GM21723 (cell line): Measurements from ENCODE around the gene ALDH5A1.
"Not testable (repeated sequence)": the region's sequence is repeated elsewhere in the genome, so short reads cannot be mapped to it uniquely, and the experiment has no call there.

Source experiments
- ATAC-seq: cut with Tn5 transposase; IDR thresholded peaks from one replicate; pipeline ENCODE4 v1.9.1; 2021; ENCODE audit warnings: mild to moderate bottlenecking, moderate library complexity; ENCODE audit not compliant: unreplicated experiment

Gene ALDH5A1

DNA sequence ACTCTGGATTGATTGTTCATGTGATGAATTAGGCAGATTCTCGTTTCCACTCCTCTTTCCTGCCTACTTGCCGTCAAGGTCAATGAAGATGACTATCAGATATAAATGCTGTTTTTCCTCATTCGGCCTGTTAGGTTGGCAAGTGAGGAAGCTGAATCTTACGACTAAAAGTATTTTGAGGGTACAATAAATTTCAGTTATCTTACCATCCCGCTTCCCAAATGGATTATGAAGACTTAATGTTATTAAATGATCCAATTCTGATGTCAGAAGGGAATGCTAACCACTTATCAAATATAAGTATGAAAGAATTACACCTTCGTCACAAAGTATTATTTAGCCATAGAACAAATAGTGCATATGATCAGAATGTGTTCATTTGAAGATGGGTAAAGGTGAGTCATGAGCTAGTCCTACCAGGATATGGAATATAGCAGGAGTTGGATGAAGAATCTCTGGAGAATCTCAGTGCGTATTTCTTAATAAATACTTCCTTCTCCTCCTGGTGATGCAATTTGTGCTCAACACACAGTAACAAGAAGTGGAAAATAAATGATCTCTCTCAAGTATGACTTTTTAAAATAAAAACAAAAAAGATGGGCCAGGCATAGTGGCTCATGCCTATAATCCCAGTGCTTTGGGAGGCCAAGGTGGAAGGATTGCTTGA lies 10.0 kb upstream of the ALDH5A1 start:
- ATAC-seq, result no peak

DNA sequence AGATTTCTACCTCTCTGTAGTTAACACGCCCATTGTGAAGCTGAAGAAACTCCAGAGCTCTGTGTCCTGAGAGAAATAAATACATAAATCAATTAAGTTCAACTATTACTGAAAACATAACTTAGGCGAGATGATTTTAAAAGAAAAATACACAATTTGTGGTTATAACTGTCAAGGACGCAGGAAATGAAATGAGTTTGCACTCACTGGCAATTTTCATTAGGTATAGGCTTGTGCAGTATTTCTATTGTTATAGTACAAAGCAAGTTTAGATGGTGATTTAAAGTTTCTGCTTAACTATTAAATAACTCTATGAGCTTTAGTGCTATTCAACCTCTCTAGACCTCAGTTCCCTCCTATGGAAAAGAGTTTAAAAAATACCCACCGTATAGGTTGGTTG lies 8.7 kb upstream of the ALDH5A1 start:
- no peak for ATAC-seq

DNA sequence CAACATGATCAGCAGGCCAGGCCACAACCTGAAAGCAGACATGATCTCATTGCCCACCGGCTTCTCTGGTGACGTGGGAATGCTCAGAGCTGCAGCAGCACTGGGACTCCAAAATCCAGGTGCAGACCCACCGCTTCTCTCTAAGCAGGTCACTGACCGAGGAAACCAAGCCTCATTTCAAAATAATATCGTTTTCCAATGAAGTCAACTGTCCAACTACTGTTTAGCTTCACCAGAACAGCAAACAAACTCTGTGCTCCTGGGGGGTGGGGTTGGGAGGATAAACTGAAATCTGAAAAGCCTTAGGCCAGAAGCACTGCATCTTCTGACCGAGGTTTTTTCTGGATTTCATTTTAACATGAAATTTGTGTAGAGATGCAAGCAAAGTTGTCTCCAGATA lies 5.3 kb upstream of the ALDH5A1 start, which contains the start of gene GPLD1:
Gene GPLD1, minus strand, starts transcription at position 109 of the 400 bp plus-strand sequence. Its CDS starts 67 bp downstream, at position 42.
- ATAC-seq, result no peak

DNA sequence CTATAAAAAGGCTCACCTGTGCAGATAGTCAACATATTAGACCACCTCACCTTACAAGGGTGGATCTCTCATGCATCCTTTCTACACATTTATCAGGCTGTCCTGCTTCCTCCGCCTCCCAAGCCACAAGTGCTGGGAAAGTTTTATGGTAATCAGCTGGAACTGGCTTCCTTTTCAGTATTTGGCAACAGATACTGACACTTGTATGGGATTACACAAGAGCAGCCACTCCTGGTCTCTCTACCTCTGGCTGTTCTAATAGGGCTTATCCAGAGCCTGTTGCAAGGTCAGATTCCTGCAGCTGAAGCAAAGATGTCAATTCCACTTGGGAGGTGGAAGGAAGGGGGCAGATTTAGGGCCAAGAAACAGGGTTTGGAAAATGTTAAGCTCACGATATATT lies 4.9 kb upstream of the ALDH5A1 start:
- ATAC-seq, result no peak

DNA sequence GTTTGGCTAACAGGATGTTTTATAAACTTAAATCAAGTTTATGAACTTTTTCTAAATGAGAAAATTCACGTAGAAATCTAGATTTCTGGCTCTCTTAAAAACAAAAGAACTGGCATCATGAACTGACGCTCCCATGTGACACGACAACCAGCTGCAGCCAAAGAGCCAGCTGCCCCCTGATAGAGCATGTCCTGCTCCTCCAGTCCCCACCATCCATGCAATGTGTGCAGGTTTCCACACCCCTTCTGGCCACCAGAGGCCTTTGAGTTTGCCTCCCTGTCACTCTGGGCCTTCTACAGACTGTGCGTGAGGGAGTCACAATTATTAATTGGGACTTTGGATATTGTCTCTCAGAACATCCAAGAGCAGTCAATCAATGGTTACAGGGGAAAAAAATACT lies 3.8 kb upstream of the ALDH5A1 start:
- no peak for ATAC-seq

DNA sequence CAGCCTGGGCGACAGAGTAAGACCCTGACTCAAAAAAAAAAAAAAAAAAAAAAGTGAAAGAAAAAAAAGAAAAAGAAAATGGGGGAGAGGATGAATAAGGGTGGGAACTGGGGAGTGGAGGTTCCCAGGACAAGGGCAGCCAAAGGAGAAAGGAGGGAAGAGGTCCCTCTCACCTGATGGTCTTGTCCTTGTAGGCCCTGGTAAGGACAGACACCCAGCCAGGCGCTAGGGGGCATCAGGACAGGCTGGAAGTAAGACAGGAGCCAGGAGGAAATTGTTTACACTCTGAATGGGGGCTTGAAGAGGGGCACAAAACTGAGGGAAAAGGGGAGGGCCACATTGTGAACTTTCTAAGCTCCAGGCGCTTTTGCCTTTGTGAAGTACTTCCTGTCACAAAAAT lies 2.3 kb upstream of the ALDH5A1 start:
- ATAC-seq, result no peak

DNA sequence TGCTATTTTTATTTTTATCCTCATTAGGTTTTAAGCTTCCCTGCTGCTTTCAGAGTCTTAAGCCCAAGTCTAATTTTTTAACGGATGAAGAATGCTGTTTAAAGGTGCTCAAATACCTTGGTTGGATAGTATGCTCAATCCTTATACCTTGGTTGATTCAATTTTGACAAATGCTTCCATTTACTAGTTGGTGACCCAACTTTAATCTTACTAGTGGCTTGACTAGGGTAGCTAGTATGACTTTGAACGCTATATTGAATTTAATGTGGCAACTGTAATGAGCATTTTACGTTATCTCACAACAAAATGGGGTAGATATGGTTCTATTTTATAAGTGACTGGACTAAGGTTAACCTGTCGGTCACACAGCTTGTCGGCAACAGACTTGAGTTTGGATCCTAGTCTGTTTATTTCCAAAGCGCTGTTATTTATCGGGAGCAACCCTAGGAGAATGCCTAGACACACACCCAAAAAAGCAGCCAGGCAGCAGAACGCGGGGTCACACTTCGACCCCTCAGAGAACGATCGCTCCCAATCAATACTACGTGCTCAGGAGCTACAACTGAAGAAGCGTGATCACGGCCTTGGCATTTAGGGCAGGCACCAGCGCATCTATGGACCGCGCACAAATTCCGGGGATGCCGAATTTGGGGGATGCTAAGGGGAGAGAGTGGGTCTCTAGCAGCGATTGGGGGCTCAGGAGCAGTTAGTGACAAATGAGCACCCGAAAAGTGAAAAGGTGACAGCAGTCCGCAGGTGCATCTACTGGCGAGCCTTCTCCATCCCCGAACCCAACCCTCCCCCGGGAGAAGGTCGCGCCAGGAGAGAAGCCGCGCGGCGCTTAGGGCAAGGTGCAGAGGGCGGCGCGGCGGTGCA lies 586 bp upstream of the ALDH5A1 start:
- peak; percentile 5 for ATAC-seq

DNA sequence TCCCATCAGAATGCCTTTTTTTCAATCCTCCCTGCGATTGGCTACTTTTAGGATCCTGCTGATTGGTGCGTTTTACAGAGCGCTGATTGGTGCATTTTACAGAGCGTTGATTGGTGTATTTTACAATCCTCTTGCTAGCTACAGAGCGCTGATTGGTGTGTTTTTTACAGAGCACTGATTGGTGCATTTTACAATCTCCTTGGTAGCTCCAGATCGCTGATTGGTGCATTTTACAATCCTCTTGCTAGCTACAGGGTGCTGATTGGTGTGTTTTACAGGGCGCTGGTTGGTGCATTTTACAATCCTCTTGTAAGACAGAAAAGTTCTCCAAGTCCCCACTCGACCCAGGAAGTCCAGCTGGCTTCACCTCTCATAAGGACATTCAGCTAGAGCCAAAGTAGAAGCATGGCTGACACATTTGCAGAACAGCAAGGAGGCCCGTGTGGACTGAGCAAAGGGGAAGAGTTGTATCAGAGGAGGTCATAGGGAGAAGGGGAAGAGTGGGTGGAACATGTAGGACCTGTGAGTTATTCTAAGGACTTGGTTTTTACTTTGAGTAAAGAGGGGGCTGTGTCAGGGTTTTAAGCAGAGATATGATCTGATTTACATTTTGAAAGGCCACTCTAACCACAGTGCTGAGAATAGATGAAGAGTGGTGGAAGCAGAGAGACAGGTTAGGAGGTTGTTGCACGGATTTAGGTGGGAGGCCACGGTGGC lies 2.6 kb downstream of the ALDH5A1 start:
- peak; percentile 25 for ATAC-seq

DNA sequence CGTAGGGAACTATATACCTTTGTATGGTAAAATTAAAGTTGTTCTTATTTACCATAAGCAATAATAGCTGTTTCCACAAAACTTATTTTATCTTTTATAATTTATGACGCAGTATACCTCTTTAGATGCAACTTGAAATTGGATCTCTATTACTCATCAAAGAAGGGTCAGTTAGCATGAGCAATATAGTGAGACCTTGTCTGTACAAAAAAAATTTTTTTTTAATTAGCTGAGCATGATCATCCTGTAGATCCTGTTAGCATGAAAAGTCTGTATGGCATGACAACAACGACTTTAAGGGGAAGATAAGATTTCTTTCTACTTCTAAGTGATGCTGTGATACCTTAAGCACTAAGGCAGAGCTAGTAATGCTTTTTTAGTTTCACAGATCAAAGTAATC lies 5.9 kb downstream of the ALDH5A1 start:
- no peak for ATAC-seq

DNA sequence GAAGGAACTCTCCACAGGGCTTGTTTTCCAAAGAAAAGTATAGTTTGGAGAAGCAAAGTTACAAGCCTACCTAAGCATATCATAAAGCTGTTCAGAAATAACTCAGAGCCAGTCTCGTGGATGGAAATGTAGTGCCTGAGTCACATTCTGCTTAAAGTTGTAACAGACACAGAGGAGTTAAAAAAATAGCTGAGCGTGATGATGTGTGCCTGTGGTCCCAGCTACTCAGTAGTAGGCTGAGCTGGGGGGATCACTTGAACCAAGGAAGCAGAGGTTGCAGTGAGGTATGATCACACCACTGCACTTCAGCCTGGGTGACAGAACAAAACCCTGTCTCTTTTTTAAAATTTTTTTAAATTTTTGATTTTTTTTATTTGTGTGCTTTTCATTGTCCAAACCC lies 6.6 kb downstream of the ALDH5A1 start:
- no peak for ATAC-seq

DNA sequence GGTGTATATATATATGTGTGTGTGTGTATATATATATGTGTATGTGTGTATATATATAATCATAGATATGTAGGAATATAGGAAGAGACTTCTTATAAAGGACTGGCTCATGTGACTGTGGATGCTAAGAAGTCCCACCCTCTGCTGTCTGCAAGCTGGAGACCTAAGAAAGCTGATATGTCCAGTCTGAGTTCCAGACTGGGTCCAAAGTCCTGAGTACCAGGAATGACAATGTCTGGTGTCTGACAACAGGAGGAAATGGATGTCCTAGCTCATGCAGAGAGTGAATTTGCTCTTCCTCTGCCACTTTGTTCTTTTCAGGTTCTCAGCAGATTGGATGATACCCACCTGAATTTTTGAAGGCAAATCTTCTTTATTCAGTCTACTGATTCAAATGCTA lies 7.1 kb downstream of the ALDH5A1 start:
- no peak for ATAC-seq

DNA sequence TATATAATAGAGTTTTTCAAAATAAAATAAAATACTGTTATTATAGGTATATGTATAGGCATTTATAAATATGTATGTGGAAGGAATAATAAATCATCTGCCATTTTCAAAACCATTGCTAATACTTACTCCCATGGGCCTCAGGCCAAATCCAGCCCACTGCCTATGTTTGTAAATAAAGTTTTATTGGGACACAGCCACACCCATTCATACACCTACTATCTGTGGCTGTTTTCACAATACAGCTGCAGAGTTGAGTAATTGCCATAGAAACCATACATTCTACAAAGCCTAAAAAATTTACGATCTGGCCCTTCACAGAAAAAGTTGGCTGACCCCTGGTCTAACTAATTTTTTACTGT lies 9.5 kb downstream of the ALDH5A1 start:
- no peak for ATAC-seq

DNA sequence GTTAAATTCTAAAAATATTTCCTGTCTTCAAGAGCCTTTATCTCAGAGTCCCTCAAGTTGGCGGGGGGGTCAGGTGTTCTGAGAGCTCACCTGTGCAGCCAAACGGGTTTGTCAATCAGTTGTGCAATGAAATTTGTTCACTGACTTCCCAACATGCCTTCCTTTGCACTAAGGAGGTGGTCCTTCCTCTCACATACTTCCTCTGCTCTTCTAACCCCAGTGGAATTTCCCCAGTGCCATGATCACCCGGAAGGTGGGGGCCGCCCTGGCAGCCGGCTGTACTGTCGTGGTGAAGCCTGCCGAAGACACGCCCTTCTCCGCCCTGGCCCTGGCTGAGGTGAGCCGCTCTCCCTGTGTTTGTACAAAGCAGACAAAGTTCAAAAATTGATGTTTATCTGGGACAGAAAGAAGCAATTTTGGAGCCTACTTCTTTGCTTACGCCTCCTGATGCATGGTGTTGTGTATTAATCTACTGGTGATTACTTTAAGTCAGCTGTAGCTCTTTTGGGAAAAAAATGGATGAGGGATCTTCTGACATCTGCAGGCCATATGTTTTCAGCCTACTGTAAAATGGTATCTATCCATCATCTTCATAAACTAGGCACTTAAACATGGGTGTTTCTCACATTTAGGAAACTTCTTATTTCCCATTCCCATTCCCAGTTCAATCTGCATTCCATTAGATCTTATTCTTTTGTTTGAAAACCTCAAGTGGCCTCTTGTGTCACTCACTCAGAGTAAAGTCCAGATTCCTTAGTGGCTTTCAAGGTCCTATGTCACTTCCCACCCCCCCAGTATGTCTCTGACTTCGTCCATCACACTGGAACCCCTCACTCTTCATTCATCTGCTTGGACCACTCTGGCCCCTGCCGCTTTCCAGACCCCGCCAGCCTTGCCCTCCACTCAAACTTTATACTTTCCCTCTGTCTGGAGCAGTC lies 10.1 kb downstream of the ALDH5A1 start:
- no peak for ATAC-seq

DNA sequence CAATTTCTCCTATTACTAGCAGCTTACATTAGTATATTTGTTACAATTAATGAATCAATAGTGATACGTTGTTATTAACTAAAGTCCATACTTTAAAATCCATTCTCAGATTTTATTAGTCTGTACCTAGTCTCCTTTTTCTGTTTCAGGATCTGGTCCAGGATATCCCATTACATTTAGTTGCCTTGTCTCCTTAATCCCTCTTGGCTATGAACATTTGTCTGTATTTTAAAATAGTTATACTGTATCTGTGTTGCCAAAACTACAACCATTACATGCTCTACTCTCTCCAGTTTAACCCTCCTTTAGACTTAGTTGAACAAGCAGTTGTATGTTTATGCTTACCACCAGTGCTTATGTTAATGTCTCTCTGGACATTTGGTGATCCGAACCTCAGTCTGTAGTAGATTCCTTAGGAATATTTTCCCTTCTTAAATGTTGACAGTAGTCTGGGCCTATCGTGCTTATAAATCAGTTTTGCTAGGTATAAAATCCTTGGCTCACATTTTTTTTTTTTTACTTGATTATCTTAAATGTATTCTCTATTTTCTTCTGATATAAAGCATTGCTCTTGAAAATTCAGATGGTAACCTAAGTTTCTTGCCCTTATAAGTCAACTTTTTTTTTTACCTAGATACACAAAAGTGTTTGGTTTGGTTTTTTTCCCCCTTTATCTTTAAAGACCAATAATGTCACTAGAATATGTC lies 12.2 kb downstream of the ALDH5A1 start:
- no peak for ATAC-seq

DNA sequence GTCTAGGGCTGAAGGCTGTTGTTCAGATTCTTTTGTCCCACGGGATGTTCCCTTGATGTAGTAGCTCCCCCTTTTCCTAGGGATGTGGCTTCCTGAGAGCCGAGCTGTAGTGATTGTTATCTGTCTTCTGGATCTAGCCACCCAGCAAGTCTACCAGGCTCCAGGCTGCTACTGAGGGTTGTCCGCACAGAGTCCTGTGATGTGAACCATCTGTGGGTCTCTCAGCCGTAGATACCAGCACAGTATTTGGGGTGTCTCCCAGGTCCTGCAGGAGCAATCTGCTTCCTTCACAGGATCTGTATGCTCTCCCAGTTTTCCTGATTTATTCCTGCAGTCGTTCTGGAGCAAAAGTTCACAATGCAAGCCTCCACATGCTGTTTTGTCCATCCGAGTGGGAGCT lies 17.2 kb downstream of the ALDH5A1 start:
- not testable (repeated sequence) for ATAC-seq

DNA sequence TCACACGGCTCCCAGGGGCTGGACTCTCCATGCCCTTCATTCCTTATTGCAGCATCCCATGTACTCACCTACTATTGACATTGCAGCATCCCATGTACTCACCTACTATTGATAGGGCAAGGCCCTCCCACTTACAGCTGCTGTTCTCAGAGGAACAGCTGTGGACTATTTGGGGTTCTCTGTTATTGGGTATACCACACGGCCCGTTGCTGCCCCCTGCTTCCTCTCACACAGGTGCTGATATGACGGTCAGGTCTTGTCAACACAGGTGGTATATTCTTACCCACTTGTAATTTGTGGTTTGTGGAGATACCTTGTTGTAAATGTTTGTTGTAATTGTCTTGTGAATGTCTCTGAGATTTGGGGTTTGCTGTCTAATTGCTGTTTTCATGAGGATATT lies 18.8 kb downstream of the ALDH5A1 start:
- peak; percentile 48 for ATAC-seq

DNA sequence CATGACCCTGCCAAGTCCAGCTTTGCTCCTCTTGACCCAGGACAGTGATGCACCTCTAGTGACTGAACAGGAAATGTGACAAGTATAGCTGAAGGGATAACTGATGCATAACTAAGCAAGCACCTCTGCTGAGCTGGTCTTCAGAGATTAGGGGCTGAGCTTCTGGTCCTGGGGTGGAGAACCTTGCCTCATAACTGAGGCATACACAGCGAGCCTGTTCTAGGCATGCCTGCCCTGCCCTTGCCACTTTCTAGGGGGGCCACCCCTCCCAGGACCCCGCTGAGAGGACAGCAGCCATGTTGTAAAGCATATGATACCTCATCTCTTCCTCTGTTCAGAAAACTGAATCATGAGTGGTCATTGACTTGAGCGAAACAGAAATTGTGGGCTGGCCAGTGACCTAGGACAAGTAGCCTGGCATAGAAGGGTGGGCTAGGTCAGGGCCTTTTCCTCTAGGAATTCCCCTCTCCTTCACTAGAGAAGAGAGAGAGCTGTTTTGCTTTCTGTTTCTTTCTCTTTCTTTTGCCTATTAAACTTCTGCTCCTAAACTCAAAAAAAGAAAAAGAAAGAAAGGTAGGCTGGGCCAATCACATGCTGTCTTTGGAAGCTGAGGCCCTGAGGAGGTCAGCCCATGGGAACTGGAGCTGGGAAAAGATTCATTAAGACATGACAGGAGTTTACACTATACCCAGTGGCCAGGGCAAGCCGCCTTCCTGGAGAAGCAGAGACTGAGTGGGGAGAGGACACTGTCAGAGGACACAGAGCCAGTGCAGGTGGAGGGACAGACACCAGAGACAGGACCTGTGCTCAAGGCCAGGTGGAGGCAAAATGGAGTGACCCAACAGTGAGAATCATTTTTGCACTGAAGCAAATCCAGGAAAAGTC lies 23.1 kb downstream of the ALDH5A1 start:
- ATAC-seq, result peak; percentile 70

DNA sequence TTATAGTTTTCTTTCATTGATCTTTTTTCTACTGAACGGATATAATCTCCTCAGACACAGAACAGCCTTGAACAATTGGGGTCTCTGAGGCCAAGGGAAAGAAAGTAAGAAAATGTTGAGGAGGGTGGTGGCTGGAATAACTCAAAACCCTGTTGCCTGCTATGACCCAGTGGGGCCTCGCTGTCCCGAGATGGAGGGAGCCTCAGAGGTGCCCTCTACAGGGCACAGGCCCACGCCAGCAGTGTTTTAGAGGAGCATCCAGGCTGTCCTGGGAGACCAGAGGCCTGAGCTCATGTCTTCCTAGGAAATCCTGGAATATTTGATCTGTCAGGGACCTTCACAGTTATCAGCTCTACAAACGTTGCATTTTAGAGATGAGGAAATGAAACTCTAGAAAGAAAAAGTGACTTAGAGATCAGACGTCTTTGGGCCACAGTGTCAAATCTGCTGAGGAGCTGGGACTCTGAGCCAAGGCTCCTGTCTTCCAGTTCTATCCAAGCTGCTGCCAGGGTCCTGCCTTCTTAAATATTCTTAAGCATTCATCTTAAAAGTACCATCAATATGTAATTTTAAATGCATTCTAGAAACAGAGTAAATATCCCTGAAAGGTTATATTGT lies 26.3 kb downstream of the ALDH5A1 start:
- peak; percentile 48 for ATAC-seq
